ENCODE results near the gene PAWR.

DNA sequence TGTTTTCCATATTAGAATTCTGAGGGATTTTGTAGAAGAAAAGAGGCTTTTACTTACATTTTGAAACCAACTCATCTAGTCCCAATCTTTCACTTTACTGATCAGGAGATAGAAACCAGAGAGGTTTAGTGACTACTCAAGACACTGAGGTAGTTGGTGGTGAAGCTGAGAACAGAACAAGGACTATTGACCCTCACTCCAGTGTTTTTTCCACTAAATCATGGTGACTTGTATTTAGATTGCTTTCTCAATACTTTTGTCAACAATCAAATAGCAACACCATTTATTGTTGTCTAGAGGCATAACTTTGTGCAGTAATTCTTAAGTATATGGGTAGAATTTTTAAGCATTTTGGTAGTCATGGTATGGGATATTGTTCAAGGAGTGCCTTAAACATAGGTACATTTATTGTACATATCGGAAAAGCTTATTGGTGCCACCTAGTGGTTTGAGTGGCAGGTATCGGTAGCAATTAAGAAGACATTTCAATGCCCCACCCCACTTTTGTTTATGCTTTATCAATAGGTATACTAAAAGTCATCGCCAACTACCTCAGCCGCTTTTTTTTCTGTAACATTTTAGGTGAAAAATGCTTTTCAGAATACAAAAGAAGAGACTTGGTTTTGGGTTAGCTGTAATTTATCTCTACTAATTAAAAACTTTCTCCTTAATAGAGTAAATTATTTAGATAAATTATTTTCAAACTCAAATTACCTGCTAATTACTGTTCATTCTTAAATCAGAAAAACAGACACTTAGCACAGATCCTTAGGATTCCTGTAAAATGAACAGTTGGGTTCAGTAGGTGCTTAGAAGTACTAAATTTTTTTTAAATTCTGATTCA is 47.3 kb upstream of the PAWR start:
- no peak for TF ChIP-seq EP300 (IDR thresholded peaks at IDR 0.05; ENCODE audit: low read length)
- TF ChIP-seq CTCF (IDR thresholded peaks at IDR 0.05 in 2 of 3, conservative IDR thresholded peaks at IDR 0.05 in 1 of 3; ENCODE audit: insufficient read depth in 2 of 3, low read depth in 1 of 3, low read length in 3 of 3): peak in 2 of 3 experiments; percentile 54 to 60; a peak in 4 of 6 replicates
- TF ChIP-seq ZFX (CRISPR knock-in tag; IDR thresholded peaks at IDR 0.05): no peak
- no peak for TF ChIP-seq CBX5 (IDR thresholded peaks at IDR 0.05; ENCODE audit: borderline replicate concordance, low read depth)
- TF ChIP-seq E2F3 (CRISPR knock-in tag; IDR thresholded peaks at IDR 0.05): no peak
- TF ChIP-seq CGGBP1 (CRISPR knock-in tag; IDR thresholded peaks at IDR 0.05): no peak
- TF ChIP-seq POLR2AphosphoS5 (IDR thresholded peaks at IDR 0.05; ENCODE audit: control insufficient read depth, insufficient read depth, low read depth, low read length): no peak

Measured in K562 (cell line).